Bronchial epithelial cell (primary cell): ENCODE results near the gene AATK. TPM values are rescaled to one million over a fixed set of nuclear protein-coding genes. Genes with fewer than 3 reads are reported as not detected.

Experiments
- DNase-seq: peaks from one replicate; pipeline ENCODE4 v3.0.0-alpha.2; 2010; ENCODE audit warnings: low read depth
- FAIRE-seq: peaks from 2 replicates; lab custom pipeline; 2011; peaks lifted over from hg19 to GRCh38; lab: Jason Lieb, UNC
- H3K27me3 ChIP-seq: 2 replicates; pipeline ENCODE4 v1.5.1; 2011; ENCODE audit warnings: low read length; ENCODE audit not compliant: control insufficient read depth, insufficient read depth
- H3K36me3 ChIP-seq: 2 replicates; pipeline ENCODE4 v1.5.1; 2011; ENCODE audit warnings: low read length; ENCODE audit not compliant: control insufficient read depth, insufficient read depth
- H3K4me3 ChIP-seq: 2 replicates; pipeline ENCODE4 v1.5.1; 2011; ENCODE audit warnings: mild to moderate bottlenecking, low read depth, low read length, control low read depth
- total RNA-seq: library from RNA; depleted of rRNA; stranded (reverse); fragments of >200 nt; gene quantifications from 2 replicates; pipeline ENCODE4 v1.2.1, GENCODE V29; 2014
- TF ChIP-seq, protein P1 (sequence below): IDR thresholded peaks from 2 replicates; pipeline ENCODE4 v1.5.1; 2011; ENCODE audit warnings: mild to moderate bottlenecking, moderate library complexity, low read length, control low read depth, inconsistent platforms; ENCODE audit not compliant: insufficient read depth, severe bottlenecking

The AATK gene
- total RNA-seq, 1 donor from 2014 or later, result 0.79 TPM

DNA sequence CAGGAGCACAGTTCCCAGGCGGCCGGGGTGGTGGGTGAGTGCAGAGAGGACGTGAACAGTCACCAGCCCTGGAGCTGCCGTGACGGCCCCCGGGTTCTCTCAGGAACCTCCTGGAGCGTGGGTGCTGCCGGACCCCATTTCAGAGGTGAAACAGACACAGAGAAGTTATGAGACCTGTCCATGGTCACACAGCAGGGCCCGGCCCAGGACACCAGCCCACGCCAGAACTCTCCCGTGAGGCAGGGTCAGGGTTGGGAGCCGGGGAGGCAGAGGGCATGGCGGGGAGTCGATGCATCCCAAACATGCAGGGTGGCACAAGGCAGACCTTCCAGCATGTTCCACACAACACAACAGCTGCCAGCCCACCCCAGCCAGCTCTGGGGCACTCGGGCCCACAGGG lies 4.5 kb downstream of the AATK start:
- H3K4me3 ChIP-seq, result no peak overlapping the region
- TF ChIP-seq, protein P1, sequence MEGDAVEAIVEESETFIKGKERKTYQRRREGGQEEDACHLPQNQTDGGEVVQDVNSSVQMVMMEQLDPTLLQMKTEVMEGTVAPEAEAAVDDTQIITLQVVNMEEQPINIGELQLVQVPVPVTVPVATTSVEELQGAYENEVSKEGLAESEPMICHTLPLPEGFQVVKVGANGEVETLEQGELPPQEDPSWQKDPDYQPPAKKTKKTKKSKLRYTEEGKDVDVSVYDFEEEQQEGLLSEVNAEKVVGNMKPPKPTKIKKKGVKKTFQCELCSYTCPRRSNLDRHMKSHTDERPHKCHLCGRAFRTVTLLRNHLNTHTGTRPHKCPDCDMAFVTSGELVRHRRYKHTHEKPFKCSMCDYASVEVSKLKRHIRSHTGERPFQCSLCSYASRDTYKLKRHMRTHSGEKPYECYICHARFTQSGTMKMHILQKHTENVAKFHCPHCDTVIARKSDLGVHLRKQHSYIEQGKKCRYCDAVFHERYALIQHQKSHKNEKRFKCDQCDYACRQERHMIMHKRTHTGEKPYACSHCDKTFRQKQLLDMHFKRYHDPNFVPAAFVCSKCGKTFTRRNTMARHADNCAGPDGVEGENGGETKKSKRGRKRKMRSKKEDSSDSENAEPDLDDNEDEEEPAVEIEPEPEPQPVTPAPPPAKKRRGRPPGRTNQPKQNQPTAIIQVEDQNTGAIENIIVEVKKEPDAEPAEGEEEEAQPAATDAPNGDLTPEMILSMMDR, result no peak
- DNase-seq, result no peak
- H3K27me3 ChIP-seq, result peaks cover 19% of the 10 kb centered on the region
- FAIRE-seq, result no peak
- no peaks in the 10 kb centered on the region for H3K36me3 ChIP-seq

DNA sequence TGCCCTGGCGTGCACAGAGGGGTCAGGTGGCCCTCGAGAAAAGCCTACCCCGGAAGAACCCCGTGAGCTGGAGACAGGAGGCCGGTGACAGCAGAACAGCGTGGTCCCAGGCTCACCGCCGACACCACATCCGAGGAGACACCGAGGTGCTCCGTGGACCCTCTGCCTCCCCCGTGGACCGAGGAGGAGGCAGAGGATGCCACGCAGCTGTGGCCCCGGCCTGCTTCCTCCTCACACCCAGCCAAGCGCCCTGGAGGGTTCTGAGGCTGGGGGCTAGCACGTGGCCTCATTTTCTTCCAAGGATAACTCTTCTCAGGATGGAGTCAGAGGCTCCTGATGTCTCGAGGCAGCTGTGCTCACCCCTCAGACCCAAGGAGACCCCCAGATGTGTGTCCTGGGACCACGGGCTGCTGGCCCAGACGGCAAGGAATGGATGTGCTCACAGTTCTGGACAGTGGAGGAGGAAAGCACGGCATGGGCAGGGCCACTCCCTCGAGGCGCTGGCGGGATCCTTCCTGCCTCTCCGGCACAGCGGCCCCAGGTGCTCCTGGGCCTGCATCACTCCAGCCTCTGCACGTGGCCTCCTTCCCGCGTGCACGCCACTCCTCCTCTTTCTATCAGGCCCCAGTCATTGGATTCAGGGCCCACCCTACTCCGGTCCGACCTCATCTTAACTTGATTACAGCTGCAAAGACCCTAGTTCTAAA lies 5.1 kb downstream of the AATK start:
- TF ChIP-seq, protein P1, result no peak
- H3K4me3 ChIP-seq, result no peak overlapping the region
- DNase-seq (no peak), FAIRE-seq (no peak)
- no peaks in the 10 kb centered on the region for H3K36me3 ChIP-seq
- peaks cover 17% of the 10 kb centered on the region for H3K27me3 ChIP-seq

DNA sequence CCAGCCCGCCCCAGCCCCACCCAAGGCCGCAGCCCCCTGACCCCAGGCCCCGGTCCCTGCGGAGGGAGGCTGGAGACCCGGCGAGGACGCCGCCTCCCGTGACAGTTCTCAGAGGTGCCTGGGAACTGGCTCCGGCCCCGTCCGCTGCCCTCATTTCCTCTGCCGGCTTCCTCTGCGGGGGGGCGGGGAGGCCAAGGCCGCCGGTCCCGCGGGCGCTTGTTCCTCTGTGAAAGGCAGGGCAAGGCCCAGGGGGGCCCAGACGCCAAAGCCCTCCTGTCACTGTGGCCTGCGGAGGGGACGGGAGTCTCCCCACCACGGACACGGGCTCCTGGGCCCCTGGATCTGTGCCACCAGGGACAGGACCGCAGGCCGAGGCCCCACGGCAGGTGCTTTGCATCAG lies 5.7 kb downstream of the AATK start:
- H3K27me3 ChIP-seq, result peaks cover 12% of the 10 kb centered on the region
- no peak overlapping the region for H3K4me3 ChIP-seq
- TF ChIP-seq, protein P1, result no peak
- H3K36me3 ChIP-seq, result no peaks in the 10 kb centered on the region
- FAIRE-seq (no peak), DNase-seq (no peak)

DNA sequence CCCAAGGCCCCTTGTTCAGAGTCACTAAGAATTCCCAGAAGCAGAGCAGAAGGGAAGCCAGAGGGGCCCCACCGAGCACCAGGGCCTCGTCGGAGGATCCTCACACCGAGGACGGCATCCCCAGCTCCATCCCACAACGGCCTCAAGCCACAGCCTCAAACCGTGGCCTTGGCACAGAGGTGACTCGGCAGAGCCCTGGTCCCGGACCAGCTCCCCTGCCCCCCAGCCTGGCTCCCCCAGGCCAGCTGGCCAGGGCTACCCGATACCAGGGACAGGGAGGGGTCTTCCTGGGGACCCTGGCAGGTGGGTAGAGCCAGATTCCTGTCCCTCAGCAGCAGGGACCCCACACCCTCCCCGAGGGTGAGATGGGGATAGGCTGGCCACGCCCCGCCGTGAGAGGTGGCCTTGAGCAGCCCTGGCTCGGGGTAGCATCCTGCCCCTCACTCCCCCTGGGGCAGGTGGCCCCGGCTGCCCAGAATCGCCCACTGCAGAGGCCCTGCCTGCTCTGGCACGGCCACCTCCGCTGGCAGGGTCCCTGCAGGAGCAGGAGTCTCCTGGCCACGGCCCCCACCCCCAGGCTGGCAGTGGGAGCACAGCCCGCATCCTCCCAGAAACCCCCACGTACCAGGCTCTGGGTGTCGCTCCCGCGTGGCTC lies 6.3 kb downstream of the AATK start:
- Histone ChIP-seq H3K36me3 (no peaks in the 10 kb centered on the region), H3K4me3 (no peak overlapping the region), H3K27me3 (peaks cover 6% of the 10 kb centered on the region)
- DNase-seq, result no peak
- TF ChIP-seq, protein P1, result no peak
- no peak for FAIRE-seq

DNA sequence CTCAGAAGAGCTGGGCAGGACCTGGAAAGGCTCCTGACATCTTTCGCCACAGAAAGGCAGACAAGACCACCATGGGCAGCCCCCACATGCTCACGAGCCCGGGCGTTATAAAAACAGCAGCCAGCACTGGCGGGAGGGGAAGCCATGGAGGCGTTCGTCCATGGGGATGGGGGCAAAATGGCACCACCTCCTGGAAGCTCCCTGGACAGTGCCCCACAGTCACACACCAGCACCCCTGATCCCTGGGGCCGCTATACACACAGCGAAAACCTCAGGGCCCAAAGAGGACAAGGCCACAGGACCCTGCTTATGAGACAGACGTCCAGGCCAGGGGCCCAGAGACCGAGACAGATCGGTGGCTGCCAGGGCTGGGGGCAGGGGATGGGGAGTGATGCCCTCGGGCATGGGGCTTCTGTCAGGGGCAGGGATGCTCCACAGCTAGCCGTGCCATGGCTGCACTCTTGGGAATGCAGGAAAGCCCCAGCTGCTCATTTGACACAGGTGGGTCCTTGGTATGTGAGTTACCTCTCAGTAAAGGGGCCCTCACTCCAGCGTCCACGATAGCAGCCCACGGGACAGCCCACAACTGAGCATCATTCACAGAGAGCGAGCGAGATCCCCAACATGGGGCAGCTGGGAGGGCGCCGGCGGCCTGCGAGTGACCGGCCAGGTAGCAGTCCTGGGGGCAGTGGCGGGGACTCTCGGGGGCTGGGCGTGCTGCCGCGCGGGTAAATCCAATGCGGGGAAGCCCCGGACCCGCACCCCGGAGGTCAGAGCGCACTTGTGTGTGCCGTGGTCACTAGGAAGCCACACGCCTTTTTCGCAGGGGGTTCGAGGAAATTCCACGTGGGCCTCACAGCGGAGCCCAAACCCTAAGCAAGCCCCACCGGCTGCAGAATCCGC lies 7.1 kb downstream of the AATK start:
- Histone ChIP-seq H3K4me3 (no peak overlapping the region), H3K27me3 (peaks cover 2% of the 10 kb centered on the region), H3K36me3 (no peaks in the 10 kb centered on the region)
- TF ChIP-seq, protein P1, result no peak
- no peak for FAIRE-seq
- no peak for DNase-seq
